Endothelial cell (in vitro differentiated cells): ENCODE data around the gene TMEM184C. TPM values are rescaled to one million over a fixed set of nuclear protein-coding genes. Genes with fewer than 3 reads are reported as not detected.

ENCODE experiments used
- DNase-seq: peaks from one replicate; pipeline ENCODE4 v3.0.0; 2021; ENCODE audit warnings: low spot score
- H3K27ac Mint-ChIP-seq: one replicate; pipeline ENCODE4 v1.8.0; 2021; ENCODE audit warnings: mixed read lengths, inconsistent platforms; ENCODE audit not compliant: unreplicated experiment
- H3K27me3 Mint-ChIP-seq: one replicate; pipeline ENCODE4 v1.8.0; 2021; ENCODE audit warnings: mild to moderate bottlenecking, moderate library complexity, mixed read lengths, inconsistent platforms; ENCODE audit not compliant: unreplicated experiment
- H3K36me3 Mint-ChIP-seq: one replicate; pipeline ENCODE4 v1.8.0; 2021; ENCODE audit warnings: mild to moderate bottlenecking, low read depth, mixed read lengths, inconsistent platforms; ENCODE audit not compliant: unreplicated experiment
- H3K4me1 Mint-ChIP-seq: one replicate; pipeline ENCODE4 v1.8.0; 2021; ENCODE audit warnings: mild to moderate bottlenecking, mixed read lengths, inconsistent platforms; ENCODE audit not compliant: unreplicated experiment
- H3K4me3 Mint-ChIP-seq: one replicate; pipeline ENCODE4 v1.8.0; 2021; ENCODE audit warnings: mild to moderate bottlenecking, mixed read lengths, inconsistent platforms; ENCODE audit not compliant: unreplicated experiment
- H3K9me3 Mint-ChIP-seq: one replicate; pipeline ENCODE4 v1.8.0; 2021; ENCODE audit warnings: mixed read lengths, inconsistent platforms; ENCODE audit not compliant: unreplicated experiment
- total RNA-seq: library from RNA; stranded (reverse); fragmentation: NEBNext Ultra II Directional; extraction: Animal tissue kit (Norgen Biotek cat#: 25700); gene quantifications from one replicate; pipeline ENCODE4 v1.2.1, GENCODE V29; 2021; ENCODE audit not compliant: unreplicated experiment
- TF ChIP-seq, protein P1 (sequence below): fragments of 200-600 bp; sonication (generic); IDR thresholded peaks from one replicate; pipeline ENCODE4 v1.5.0; 2021; ENCODE audit warnings: antibody characterized with exemption; ENCODE audit not compliant: unreplicated experiment

Gene TMEM184C
- total RNA-seq, 1 donor from 2014 or later: 26.2 TPM

DNA sequence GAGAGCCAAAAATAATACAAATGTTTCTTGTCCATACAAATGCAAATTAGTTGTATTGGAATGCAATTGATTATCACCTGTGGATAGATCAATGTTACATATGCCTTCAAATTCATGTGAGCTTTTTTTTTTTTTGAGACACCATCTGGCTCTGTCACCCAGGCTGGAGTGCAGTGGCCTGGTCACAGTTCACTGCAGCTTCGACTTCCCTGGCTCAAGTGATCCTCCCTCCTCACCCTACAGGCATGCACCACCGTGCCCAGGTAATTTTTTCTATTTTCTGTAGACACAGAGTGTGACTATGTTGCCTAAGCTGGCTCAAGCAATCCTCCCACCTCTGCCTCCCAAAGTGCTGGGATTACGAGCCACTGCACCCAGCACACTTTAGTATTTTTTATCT, 38.6 kb upstream of the TMEM184C start:
- Mint-ChIP-seq H3K27ac (no peak overlapping the region), H3K27me3 (no peaks in the 10 kb centered on the region), H3K9me3 (no peaks in the 10 kb centered on the region), H3K36me3 (no peaks in the 10 kb centered on the region), H3K4me3 (no peak overlapping the region), H3K4me1 (peaks cover 8% of the 10 kb centered on the region)
- TF ChIP-seq, protein P1, sequence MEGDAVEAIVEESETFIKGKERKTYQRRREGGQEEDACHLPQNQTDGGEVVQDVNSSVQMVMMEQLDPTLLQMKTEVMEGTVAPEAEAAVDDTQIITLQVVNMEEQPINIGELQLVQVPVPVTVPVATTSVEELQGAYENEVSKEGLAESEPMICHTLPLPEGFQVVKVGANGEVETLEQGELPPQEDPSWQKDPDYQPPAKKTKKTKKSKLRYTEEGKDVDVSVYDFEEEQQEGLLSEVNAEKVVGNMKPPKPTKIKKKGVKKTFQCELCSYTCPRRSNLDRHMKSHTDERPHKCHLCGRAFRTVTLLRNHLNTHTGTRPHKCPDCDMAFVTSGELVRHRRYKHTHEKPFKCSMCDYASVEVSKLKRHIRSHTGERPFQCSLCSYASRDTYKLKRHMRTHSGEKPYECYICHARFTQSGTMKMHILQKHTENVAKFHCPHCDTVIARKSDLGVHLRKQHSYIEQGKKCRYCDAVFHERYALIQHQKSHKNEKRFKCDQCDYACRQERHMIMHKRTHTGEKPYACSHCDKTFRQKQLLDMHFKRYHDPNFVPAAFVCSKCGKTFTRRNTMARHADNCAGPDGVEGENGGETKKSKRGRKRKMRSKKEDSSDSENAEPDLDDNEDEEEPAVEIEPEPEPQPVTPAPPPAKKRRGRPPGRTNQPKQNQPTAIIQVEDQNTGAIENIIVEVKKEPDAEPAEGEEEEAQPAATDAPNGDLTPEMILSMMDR: no peak
- no peak for DNase-seq

DNA sequence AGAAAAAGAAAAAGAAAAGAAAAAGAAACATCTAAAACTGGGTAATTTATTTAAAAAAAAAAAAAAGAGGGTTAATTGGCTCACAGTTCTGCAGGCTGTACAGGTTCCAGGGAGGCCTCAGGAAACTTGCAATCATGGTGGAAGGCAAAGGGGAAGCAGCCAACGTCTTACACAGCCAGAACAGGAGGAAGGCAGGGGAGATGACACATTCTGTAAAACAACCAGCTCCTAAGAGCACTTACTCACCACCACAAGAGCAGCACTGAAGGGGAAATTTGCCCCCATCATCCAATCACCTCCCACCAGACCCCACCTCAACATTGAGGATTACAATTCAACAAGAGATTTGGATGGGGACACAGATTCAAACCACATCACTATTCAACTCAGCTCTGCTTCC, 36.8 kb upstream of the TMEM184C start:
- no peak for DNase-seq
- Mint-ChIP-seq H3K27me3 (no peaks in the 10 kb centered on the region), H3K36me3 (no peaks in the 10 kb centered on the region), H3K27ac (no peak overlapping the region), H3K4me3 (no peak overlapping the region), H3K4me1 (peaks cover 8% of the 10 kb centered on the region), H3K9me3 (peaks cover 2% of the 10 kb centered on the region)
- TF ChIP-seq, protein P1: no peak

DNA sequence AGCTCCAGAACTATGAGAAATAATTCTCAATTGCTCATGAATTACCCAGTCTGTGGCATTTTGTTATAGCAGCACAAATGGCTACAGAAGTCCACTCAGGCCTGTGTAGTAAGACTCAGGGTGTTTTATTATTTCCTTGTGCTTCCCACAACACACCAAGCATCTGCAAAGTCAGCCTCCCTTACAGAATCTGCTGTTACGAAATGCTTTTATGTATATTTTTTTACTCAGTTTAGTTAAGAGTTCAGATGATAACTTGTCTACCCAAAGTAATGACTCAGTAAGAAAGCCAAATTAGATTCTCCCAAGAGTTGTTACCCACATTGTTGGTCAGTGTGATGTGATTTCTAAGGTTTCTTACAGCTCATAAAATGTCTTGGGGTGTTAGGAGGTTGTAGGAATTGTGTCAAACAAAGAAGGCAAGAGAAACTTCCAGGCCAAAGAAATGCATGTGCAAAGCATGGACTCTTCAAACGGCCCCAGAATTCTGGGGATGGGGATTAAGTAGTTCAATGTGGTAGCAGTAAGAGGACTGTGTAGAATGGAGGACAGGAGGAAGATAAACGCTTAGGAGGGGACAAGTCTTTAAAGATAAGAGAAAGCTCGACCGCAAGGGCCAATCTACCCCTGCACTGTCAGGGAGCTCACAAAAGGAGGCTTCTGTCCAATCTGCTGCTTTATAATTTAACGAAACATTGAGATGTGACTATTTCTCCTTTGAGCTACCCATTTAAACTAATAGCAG, 35.4 kb upstream of the TMEM184C start:
- no peak for DNase-seq
- Mint-ChIP-seq H3K9me3 (peaks cover 5% of the 10 kb centered on the region), H3K36me3 (no peaks in the 10 kb centered on the region), H3K4me3 (no peak overlapping the region), H3K4me1 (peaks cover 8% of the 10 kb centered on the region), H3K27me3 (no peaks in the 10 kb centered on the region), H3K27ac (no peak overlapping the region)
- TF ChIP-seq, protein P1: no peak

DNA sequence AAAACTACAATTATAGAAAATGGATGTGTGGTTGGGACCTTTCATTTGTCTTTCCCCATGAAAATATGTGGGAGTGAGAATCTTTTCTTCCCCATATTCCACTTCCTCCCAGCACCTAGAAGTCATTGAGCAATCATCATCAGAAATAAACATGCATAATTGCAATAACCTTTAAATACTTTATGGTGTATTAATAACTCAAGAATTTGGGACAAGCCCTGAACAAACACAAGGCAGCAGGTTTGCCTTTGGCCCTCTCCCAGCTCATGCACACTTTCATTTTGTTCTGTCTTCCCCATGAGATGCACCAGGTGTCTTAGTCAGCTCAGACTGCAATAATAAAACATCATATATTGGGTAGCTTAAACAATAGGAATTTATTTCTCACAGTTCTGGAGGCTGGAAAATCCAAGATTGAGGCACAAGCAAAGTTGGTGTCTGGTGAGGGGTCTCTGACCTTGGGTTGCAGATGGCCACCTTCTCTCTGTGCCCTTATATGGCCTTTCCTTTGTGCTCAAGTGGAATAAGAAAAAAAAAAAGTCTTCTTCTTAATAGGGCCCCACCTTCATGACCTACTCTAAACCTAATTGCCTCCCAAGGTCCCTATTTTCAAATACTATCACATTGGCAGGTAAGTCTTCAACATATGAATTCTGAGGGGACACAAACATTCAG, 34.7 kb upstream of the TMEM184C start:
- H3K36me3 Mint-ChIP-seq: no peaks in the 10 kb centered on the region
- no peak for DNase-seq
- H3K4me1 Mint-ChIP-seq: peaks cover 8% of the 10 kb centered on the region
- H3K9me3 Mint-ChIP-seq: peaks cover 5% of the 10 kb centered on the region
- no peak overlapping the region for H3K4me3 Mint-ChIP-seq
- H3K27ac Mint-ChIP-seq: no peak overlapping the region
- no peaks in the 10 kb centered on the region for H3K27me3 Mint-ChIP-seq
- TF ChIP-seq, protein P1: no peak

DNA sequence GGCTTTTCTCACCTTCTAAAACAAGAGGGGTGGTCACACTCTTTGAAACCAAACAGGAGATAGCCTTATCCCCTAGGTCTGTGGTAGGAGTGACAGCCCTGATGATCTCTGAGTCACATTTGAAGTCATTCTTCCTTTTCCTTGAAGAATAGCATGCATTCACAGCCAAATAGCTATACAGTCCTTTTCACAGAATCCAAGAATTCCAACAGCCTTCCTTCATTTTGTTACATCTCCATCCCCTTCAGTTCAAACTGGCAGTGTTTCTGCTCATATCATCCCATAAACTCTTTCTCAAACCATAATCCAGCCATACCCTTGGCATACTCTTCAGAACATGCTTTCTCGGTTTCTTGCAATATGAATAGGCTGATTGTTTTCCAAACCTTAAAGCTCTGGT, 33.3 kb upstream of the TMEM184C start:
- peaks cover 8% of the 10 kb centered on the region for H3K4me1 Mint-ChIP-seq
- H3K4me3 Mint-ChIP-seq: no peak overlapping the region
- TF ChIP-seq, protein P1: no peak
- no peak overlapping the region for H3K27ac Mint-ChIP-seq
- H3K27me3 Mint-ChIP-seq: no peaks in the 10 kb centered on the region
- DNase-seq: no peak
- H3K9me3 Mint-ChIP-seq: peaks cover 5% of the 10 kb centered on the region
- H3K36me3 Mint-ChIP-seq: no peaks in the 10 kb centered on the region
